HG03095 (cell line): ENCODE measurements around the gene IDH3B.
"Not testable (repeated sequence)": the region's sequence is repeated elsewhere in the genome, so short reads cannot be mapped to it uniquely, and the experiment has no call there.

Experiments used
- ATAC-seq: cut with Tn5 transposase; IDR thresholded peaks from one replicate; pipeline ENCODE4 v1.9.1; 2021; ENCODE audit warnings: moderate library complexity; ENCODE audit not compliant: unreplicated experiment

IDH3B gene

DNA sequence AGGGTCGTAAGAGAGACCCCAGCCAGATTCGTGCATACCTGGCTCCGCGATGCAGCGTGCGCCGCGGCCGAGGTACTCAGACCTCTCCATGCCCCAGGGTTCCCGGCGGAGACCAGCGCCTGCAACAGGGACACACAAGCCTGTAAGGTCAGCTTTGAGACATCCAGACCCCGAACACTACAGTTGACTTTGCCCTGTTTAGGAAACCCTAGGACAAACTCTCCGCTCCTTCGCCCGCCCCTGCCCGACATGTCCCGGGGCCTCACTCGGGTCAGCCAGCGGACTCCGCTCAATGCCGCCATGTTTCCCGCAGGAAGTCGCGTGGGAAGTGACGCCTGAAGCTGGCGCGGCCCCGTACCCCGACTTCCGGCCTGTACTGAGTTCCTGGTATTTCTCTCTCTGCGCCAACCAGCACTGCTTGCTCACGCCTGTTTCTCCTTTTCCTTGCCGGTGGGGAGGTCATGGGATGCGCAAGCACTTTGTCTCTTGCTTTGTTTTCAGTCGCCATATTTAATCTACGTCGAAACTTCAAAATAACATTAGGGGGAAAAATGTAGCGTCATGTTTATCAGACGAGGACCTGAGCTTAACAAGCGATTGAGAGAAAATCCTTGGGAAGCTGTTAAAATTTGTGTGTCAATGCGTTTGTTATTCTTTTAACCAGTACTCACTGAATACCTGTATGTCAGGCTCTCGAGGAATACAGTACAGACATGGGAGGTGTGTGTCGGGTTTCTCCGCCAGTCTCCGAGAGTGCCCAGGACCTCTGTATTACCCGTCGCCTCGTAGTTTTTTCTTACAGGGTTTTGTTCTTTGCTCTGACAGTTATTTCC, at the start of gene IDH3B:
Gene IDH3B, minus strand, starts transcription at position 330 of the 833 bp plus-strand sequence. Its CDS starts 28 bp downstream, at position 302.
- ATAC-seq: peak; percentile 88

- no peak for ATAC-seq
Measured at GRCh38 chr20:2713285-2713684, 49.3 kb upstream of the IDH3B start.

- ATAC-seq: no peak
Measured at GRCh38 chr20:2709205-2709981, 45.4 kb upstream of the IDH3B start.

DNA sequence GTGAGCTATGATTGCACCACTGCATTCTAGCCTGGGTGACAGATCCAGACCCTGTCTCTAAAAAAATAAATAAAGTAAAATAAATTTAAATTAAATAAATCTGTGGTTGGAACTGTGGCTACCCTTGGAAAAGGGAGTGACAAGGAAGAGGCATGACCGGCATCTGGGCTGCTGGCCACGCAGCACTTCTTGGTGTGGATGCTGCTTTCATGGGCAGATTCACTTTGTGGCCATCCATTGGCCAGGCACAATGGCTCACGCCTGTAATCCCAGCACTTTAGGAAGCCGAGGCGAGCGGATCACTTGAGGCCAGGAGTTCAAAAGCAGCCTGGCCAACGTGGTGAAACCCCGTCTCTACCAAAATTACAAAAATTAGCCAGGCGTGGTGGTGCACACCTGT, 44.6 kb upstream of the IDH3B start:
- no peak for ATAC-seq

DNA sequence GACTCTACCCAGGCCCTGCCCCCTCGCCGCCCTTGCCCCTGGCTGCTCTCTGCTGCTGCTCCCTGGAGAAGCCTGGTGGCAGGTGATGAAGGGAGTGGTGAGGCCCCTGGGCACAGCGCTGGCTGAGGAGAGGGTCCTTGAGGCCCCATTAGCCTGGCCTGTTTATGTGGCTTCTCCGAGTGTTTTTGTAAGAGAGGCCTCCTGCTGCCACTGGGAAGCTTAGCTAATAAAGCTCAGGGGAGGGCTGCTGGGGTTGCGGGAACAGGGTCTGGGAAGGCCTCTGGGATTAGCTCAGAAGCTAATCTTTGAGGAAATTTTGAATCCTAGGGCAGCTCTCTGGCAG, 44.0 kb upstream of the IDH3B start:
- ATAC-seq: no peak

GRCh38 chr20:2707353-2708072, 43.5 kb upstream of the IDH3B start:
- ATAC-seq: no peak

GRCh38 chr20:2706688-2707352, 42.8 kb upstream of the IDH3B start:
- ATAC-seq: no peak

GRCh38 chr20:2705931-2706645, 42.1 kb upstream of the IDH3B start:
- no peak for ATAC-seq

DNA sequence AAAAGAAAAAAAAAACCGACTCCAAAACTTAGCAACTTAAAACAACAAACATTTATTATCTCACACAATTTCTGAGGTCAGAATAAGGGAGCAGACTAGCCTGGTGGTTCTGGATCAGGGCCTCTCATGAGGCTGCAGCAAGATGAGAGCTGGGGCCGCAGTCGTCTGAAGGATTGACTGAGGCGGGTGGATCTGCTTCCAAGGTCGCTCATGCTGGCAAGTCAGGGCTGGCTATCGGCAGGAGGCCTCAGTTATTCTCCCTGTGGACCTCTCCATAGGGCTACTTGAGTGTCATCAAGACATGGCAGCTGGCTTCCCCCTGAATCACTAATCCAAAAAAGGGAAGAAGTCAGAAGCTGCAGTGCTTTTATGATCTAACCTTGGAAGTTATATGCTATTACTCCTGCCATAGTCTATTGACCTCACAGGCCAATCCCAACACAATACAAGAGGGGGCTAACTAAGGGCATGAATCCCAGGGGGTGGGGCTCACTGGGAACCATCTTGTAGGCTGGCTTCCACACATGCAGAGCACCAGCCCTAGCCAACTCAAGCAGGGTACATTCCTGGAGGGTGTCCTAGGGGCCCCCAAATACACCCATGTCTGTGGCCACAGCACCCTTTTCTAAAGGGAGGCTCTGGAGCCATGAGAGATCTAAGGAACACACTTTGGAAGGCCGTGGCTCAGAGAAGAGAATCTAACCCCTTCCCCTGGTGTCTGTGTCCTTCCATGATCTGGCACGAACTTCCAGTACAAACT, 39.9 kb upstream of the IDH3B start:
- no peak for ATAC-seq

DNA sequence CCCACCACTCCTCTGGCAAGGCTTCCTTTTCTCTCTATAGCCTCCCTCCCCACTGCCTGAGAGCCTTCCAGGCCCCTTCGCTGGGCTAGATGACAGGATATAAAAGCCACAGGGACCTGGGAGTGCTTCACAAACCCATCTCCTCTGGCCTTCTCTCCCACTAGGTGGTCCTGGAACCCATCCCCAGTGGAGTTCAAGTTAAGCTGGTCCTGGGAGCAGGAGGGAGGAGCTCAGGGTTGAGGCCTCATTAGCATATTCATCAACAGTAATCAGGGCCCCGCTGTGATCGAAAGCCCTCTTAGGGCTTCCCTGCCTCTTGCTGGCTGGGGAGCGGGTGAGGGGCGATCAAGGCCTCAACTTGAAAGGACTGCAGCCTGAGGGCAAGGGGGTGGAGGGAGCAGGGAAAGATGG, 37.7 kb upstream of the IDH3B start:
- no peak for ATAC-seq

- ATAC-seq: no peak
Measured at GRCh38 chr20:2700913-2701620, 37.1 kb upstream of the IDH3B start.

GRCh38 chr20:2699775-2700413, 35.9 kb upstream of the IDH3B start:
- no peak for ATAC-seq

DNA sequence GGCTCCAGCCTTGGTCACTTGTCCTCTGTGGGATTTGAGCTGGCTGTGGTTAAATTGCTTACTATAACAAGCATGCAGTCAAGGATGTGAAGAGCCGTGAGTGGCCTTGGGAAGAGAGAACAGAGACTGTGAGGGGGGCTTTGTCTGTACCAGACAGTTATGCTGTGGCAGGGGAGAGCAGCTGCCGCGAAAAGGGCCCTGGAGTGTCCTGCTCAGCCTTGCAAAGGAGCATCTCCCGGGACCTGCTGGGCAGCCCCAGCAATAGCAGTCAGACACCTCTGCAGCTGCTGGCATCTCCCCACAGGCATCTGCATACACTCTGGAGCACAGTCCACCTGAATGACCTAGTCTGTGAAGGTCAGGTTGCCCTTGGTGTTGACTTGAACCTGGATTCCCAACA, 34.9 kb upstream of the IDH3B start:
- no peak for ATAC-seq

DNA sequence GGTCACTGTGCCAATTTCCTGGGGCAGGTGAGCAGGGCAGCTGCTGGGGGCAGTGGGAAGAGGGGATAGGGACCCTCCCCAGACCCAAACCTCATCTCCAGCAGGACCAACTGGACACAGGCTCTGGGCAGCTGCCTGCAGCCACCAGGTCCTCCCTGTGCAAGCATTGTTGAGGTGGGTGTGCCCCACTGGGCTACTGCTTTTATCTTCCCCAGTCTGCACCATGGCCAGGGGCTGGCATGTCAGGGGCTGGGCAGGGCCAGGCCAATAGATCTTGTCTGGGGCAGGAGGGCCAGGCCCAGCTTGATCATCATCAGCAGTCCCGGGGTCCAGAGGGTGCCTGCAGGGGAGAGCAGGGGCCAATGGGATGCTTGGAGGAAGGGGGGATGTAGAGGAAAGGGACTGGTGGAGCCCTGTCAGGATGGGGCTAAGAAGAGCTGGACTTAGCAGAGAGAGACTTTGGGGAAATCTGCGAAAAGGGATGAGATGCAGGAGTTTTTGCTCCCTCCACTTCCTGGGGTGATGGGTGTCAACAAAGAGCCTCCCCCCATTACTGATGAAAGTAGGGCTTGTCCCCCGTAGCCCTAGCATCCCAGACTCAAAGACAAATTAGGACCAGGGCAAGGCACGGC, 34.3 kb upstream of the IDH3B start:
- ATAC-seq: no peak

GRCh38 chr20:2697768-2698167, 33.8 kb upstream of the IDH3B start:
- ATAC-seq: no peak

DNA sequence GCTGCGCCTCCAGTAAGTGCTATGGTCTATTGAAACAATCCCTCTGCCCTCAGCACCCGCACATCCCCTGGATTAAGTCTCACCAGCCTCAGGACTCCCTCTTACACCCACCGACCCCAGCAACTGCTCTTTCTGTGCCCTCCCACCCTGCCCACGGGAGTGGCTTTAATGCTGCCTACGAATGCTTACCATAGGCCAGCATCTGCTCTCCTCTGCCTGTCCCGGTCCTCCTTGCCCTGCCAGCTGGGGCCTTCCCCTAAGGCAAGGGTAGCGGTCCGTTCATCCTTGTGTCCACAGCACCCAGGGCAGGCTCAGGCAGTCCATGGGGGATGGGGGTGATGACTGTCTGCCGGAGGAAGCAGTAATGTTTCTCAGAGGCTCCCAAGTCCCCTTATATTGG, 32.6 kb upstream of the IDH3B start:
- ATAC-seq: no peak

- ATAC-seq: not testable (repeated sequence)
Measured at GRCh38 chr20:2695984-2696525, 32.0 kb upstream of the IDH3B start.
